Left kidney (tissue), 2 donors: Measurements from ENCODE around the gene FOXD3. TPM values are rescaled to one million over a fixed set of nuclear protein-coding genes. Genes with fewer than 3 reads are reported as not detected.

Source experiments
- DNase-seq: peaks from one replicate; pipeline ENCODE4 v3.0.0-alpha.2; 2013
- polyA plus RNA-seq: library from polyadenylated mRNA; unstranded; fragments of 120-200 nt; gene quantifications from one replicate; pipeline ENCODE4 v1.2.1, GENCODE V29; 2013; ENCODE audit not compliant: insufficient read length

FOXD3 gene
- polyA plus RNA-seq, 1 donor = 0.07 TPM

DNA sequence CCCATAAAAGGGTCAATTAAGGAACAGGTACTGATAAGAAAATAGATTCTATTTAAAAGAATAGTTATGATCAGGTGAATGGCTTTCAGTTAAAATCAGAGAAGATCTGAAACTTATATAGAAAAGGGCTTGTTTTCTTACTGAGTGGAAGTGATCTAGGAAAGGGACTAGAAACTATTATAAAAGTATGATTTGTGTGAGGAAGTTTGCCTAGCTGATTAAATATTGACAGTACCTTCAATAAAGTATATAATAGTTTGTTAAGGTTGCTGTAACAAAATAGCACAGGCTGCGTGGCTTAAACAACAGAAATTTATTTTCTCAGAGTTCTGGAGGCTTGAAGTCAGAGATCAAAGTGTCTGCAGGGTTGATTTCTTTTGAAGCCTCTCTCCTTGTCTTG lies 39.7 kb downstream of the FOXD3 start:
- no peak for DNase-seq

DNA sequence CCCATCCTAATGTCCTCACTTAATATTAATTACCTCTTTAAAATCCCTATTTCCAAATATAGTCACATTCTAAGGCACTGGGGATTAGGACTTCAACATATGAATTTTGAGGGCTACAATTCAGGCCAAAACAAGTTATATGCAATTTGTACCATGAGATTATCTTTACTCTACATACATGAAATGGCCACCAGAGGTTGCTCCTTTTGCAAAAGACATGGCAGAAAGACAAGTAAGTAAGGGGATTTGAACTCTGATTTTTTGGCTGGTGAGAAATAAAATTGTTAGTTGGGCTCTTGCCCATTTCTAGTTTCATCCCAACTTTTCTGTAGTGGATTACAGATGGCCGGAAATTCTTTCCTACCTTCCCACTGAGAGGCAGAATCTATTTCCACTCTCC lies 40.2 kb downstream of the FOXD3 start:
- no peak for DNase-seq

DNA sequence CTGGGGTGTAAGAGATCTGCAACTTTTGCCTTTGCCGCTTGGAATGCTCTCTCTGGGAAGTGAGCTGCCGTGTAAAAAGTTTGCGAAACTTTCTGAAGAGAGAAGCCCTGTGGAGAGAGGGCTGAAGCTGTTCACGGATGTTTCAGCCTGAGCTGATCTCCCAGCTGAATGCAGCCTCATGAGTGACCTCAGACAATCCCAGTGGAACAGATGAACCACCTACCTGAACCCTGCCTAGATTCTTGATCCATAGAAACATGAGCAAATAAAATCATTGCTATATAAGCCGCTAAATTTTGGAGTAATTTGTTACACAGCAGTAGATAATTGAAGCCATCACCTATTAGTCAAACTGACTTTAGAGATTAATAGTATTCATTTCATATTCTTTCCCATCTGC lies 40.6 kb downstream of the FOXD3 start:
- DNase-seq = no peak

DNA sequence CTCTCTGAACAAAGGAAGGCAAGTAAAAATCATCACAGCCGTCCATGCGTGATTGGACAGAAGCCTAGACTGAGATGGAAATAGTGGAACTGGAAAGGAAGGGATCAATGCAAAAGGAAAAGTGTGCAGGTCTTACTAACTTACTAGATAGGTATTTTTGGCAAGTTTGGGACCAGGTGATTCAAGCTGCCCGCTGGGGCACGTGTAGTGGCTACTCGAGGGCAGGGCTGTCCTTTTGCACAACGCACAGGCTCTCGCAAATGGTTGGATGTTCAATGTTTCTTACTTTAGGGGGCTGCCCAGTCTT lies 44.5 kb downstream of the FOXD3 start:
- DNase-seq = no peak

DNA sequence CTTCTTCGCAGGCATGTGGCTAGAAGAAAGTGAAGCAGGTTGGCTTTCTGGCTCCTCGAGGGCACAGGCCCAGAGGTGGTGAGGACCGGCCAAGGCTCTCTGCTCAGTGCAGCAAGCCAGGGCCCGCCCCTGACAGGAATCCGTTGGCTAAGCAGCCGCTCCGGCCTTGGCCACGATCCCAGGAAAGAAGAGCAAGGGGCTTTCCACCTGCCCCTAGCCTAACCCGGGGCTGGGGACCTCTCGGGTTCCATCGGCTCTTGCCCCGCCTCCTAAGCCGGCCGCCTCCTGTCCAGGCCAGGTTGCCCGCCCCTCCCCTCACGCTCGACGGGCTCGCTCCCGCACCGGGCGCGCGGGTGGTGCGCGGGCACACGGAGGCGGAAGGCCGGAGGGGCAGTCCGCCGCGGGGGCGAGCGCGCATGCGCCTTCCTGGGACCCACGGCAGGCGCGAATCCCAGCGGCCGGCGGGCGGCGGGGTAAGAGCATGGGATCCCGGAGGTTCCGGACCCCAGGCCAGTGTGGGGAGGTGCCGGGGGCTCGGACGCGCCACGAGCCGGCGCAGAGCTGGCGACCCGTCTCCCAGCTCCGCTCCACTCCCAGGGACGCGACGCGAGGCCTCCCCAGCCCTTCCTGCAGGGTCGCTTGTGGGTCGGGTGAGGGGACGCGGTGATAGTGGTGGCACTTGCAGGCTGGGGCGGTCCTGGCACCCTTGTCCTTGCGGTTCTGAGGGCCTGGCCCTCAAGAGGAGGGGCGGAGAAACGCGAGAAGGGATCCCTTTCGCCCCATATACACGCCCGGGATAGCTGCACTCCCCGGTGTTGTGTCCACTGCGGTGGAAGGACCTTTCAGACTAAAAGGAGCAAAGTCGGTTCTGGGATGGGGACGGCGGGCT lies 45.1 kb downstream of the FOXD3 start, which contains the start of gene ALG6:
Gene ALG6, plus strand, starts transcription at position 413 of the 889 bp plus-strand sequence. CDS start 3,351 bp downstream, outside the sequence.
- DNase-seq = peak; percentile 94

DNA sequence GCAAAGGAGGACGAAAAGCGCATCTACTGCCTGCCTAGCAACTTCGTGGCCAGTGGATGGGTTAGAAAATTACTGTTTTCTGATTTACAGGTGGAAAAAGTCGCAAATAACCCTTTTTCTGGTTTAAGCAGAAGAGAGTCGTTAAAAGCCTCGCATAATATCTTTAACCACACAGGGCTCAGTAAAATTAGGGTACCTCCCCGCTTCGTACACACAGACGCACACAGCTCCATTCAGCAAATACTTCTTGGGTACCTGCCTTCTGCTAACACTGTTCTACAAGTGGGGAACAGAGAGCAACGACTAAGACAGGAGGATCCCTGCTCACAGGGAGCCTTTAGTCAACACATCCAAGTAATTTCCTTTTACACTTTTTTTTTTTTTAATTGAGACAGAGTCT lies 45.8 kb downstream of the FOXD3 start:
- no peak for DNase-seq

Other genes with a start within 250 kb of the FOXD3 start
- 33.0 TPM for gene ALG6, start 45.1 kb downstream of the FOXD3 start, polyA plus RNA-seq
- 84.2 TPM for gene ITGB3BP, start 200.7 kb downstream of the FOXD3 start, polyA plus RNA-seq
- gene EFCAB7, start 201.0 kb downstream of the FOXD3 start, polyA plus RNA-seq = 27.5 TPM